Uterus (tissue), 4 donors: ENCODE results near the gene PUS1. TPM values are rescaled to one million over a fixed set of nuclear protein-coding genes. Genes with fewer than 3 reads are reported as not detected.

Experiments used
- DNase-seq, 2 donors: peaks; one replicate each; pipeline ENCODE4 v3.0.0-alpha.2; 2019 to 2020
- H3K27ac ChIP-seq, 2 donors: fragments of 200-600 bp; sonication (generic); 1 replicate in 1 of 2; 2 replicates in 1 of 2; pipeline ENCODE4 v1.5.1; 2016 to 2018
- H3K27me3 ChIP-seq, 2 donors: fragments of 200-600 bp; sonication (generic); one replicate each; pipeline ENCODE4 v1.5.1; 2018 to 2019; ENCODE audit warnings: control low read depth in 1 of 2
- H3K36me3 ChIP-seq, 2 donors: fragments of 200-600 bp; sonication (generic); one replicate each; pipeline ENCODE4 v1.5.1; 2019; ENCODE audit warnings: control low read depth in 1 of 2
- H3K4me1 ChIP-seq, 2 donors: fragments of 200-600 bp; sonication (generic); one replicate each; pipeline ENCODE4 v1.5.1; 2018 to 2019; ENCODE audit warnings: control low read depth in 1 of 2
- H3K4me3 ChIP-seq, 2 donors: fragments of 200-600 bp; sonication (generic); 1 replicate in 1 of 2; 2 replicates in 1 of 2; pipeline ENCODE4 v1.5.1; 2018 to 2019; ENCODE audit warnings: mild to moderate bottlenecking in 1 of 2
- H3K9me3 ChIP-seq, 2 donors: fragments of 200-600 bp; sonication (generic); one replicate each; pipeline ENCODE4 v1.5.1; 2019; ENCODE audit warnings: control low read depth in 1 of 2
- POLR2A ChIP-seq, 2 donors: fragments of 450-650 bp; IDR thresholded peaks; one replicate each; pipeline ENCODE4 v1.6.1; 2016; ENCODE audit warnings: antibody characterized with exemption in 2 of 2, mild to moderate bottlenecking in 1 of 2, moderate library complexity in 1 of 2
- intact Hi-C: fragments of 100-400 bp; cut with DNase I; formaldehyde crosslinking; loops from one replicate; pipeline ENCODE4 v1.15.1; 2023; ENCODE audit warnings: low total_unique reads
- total RNA-seq, 4 donors: library from RNA; depleted of rRNA in 3 of 4; stranded (reverse); fragments of >200 nt in 3 of 4; gene quantifications; one replicate each; pipeline versions ENCODE4 v1.1.0 to v1.2.4, GENCODE V29; 2014 to 2023
- TF ChIP-seq, protein P1 (sequence below), 4 experiments: fragments of 200-600 bp in 2 of 4; fragments of 450-650 bp in 2 of 4; sonication (generic) in 2 of 4; IDR thresholded peaks; one replicate each; pipeline ENCODE4 v1.5.1; 2016 to 2019; ENCODE audit warnings: antibody characterized with exemption in 4 of 4, mild to moderate bottlenecking in 2 of 4, moderate library complexity in 1 of 4
- donor health status: DM: yes; HTN: yes; CAD: no.

PUS1 gene
- total RNA-seq, 4 donors from 2014 or later, result 0.59 to 29.2 (median 12.5) TPM

DNA sequence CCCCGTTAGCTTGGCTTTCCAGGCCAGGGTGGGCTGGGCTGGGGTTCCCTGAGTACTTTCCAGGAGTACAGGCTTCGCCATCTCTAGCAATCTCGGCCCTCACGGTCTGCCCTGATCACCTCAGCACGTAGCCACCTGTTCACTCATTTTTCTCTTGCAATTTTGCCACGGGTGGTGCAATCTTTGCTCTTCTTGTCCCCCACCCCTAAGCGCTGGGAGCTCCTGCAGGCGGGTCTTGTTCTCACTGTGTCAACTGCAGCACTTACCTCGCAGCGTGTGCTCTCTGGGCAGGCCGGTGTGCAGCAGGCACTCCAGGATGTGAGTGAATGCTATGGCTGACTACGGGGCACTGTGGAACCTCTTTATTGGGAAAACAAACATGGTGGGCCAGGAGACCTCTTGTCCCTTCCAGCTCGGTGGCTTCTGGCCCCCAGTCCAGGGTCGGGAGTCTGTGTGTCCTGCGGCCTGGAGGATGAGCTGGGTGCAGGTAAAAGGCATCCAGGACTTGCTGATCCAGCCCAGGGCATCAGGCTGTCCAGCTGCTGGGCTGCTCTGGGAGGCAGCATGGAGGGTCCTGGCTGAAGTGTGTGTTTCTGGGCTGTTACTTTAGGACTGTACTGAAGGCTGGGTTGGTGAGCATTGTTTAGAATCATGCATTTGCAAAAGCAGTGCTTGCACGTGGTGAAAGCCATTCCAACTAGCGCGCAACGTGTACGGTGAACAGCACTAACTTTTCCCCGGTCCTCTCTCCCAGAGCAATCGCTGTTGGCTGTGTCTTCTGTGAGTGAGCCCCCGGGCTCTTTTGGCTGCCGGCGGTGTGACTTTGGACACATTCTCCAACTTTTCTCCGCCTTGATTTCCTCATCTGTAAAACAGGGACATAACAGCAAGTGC lies 36.1 kb upstream of the PUS1 start:
- DNase-seq, result peak in 1 of 2 donors; percentile 23
- Histone ChIP-seq H3K27me3 (no peaks in the 10 kb centered on the region), H3K4me3 (no peak overlapping the region), H3K36me3 (no peaks in the 10 kb centered on the region), H3K27ac (peak overlapping the region in 1 of 2 donors; percentile 97), H3K9me3 (no peaks in the 10 kb centered on the region), H3K4me1 (peaks cover 0 to 7% of the 10 kb centered on the region in 2 donors)
- intact Hi-C loops, result no loop called here
- TF ChIP-seq, protein P1, sequence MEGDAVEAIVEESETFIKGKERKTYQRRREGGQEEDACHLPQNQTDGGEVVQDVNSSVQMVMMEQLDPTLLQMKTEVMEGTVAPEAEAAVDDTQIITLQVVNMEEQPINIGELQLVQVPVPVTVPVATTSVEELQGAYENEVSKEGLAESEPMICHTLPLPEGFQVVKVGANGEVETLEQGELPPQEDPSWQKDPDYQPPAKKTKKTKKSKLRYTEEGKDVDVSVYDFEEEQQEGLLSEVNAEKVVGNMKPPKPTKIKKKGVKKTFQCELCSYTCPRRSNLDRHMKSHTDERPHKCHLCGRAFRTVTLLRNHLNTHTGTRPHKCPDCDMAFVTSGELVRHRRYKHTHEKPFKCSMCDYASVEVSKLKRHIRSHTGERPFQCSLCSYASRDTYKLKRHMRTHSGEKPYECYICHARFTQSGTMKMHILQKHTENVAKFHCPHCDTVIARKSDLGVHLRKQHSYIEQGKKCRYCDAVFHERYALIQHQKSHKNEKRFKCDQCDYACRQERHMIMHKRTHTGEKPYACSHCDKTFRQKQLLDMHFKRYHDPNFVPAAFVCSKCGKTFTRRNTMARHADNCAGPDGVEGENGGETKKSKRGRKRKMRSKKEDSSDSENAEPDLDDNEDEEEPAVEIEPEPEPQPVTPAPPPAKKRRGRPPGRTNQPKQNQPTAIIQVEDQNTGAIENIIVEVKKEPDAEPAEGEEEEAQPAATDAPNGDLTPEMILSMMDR (IDR thresholded peaks at IDR 0.05), result no peak
- TF ChIP-seq POLR2A (IDR thresholded peaks at IDR 0.05), result no peak

GRCh38 chr12:131893605-131894312 lies 35.3 kb upstream of the PUS1 start:
- H3K4me1 ChIP-seq, result peaks cover 0 to 7% of the 10 kb centered on the region in 2 donors
- no peaks in the 10 kb centered on the region for H3K27me3 ChIP-seq
- peak overlapping the region; percentile 96 to 97 for H3K27ac ChIP-seq
- peak overlapping the region in 1 of 2 donors; percentile 14 for H3K4me3 ChIP-seq
- no peaks in the 10 kb centered on the region for H3K36me3 ChIP-seq
- TF ChIP-seq POLR2A (IDR thresholded peaks at IDR 0.05), result no peak
- TF ChIP-seq, protein P1 (IDR thresholded peaks at IDR 0.05), result no peak
- intact Hi-C loops, result loop anchor here (2.0 kb wide), 1 partner anchor 55 kb away; the partner anchor contains the start of gene EP400
- no peaks in the 10 kb centered on the region for H3K9me3 ChIP-seq
- DNase-seq, result no peak

DNA sequence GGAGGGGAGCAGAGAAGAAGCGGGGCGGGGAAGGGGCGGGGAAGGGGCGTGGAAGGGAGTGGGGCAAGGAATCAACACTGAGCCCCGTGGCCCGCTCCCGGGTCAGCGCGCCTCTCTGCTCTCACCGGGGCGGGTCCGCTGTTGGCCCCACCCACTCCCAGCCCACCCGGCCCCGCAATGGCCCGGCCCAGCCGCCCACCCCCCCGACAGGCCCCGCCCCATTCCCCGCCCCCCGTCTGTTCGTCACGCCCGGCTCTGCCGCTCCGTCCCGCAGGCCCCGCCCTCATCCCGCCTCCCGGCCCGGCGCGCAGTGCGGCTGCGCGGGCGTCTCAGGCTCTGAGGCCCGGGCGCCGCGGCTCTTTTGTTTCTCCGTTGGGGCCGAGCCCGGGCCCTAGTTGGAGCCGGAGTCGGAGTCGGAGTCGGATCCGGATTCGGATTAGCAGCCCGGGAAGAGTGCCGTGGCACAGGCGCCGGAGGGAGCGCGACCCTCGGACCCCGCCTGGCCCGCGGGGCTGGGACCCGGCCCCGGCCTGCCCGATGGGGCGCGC lies 34.7 kb upstream of the PUS1 start, which contains the start of gene ULK1:
Gene ULK1, plus strand, starts transcription at position 310 of the 548 bp plus-strand sequence. CDS start 380 bp downstream, outside the sequence.
- intact Hi-C loops, result loop anchor here (2.0 kb wide), 1 partner anchor 54 kb away; the partner anchor contains the start of gene EP400

DNA sequence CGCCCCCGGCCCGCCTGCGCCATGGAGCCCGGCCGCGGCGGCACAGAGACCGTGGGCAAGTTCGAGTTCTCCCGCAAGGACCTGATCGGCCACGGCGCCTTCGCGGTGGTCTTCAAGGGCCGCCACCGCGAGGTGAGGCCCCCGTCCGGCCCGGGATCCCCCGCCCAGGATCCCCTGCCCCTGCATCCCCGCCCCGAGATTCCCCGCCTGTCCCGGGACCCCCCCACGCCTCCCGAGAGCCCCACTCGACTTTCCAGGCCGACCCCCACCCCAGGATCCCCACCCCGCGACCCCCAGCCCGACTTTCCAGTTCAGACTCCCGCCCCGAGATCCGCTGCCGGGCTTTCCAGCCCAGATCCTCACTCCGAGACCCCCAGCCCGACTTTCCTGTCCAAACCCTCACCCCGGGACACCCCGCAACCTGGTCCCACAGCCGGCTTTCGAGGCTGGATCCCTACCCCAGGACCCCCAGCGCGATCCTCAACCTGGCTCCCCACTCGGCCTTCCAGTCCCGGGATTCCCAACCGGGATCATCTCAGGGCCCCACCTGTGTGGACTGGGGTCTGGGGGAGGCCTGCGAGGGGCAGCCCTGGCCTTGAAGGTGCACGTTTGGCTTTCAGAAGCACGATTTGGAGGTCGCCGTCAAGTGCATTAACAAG lies 34.0 kb upstream of the PUS1 start:
- no peaks in the 10 kb centered on the region for H3K9me3 ChIP-seq
- H3K27me3 ChIP-seq, result no peaks in the 10 kb centered on the region
- peak in 1 of 2 donors; percentile 36 for DNase-seq
- intact Hi-C loops, result loop anchor here (2.0 kb wide), 1 partner anchor 54 kb away; the partner anchor contains the start of gene EP400
- H3K4me1 ChIP-seq, result peaks cover 0 to 7% of the 10 kb centered on the region in 2 donors
- H3K27ac ChIP-seq, result peak overlapping the region; percentile 96 to 97
- peak overlapping the region; percentile 60 to 86 for H3K4me3 ChIP-seq
- no peak for TF ChIP-seq POLR2A (IDR thresholded peaks at IDR 0.05)
- TF ChIP-seq, protein P1 (IDR thresholded peaks at IDR 0.05), result no peak
- no peaks in the 10 kb centered on the region for H3K36me3 ChIP-seq

More for the DNA sequence above, 34.7 kb upstream of the PUS1 start, which contains the start of gene ULK1:
- no peaks in the 10 kb centered on the region for H3K9me3 ChIP-seq
- DNase-seq, result peak; percentile 94 to 96
- H3K27me3 ChIP-seq, result no peaks in the 10 kb centered on the region
- H3K36me3 ChIP-seq, result no peaks in the 10 kb centered on the region
- peak within 1 kb of the TSS; percentile 96 to 97 for H3K27ac ChIP-seq
- peaks cover 0 to 7% of the 10 kb centered on the region in 2 donors for H3K4me1 ChIP-seq
- H3K4me3 ChIP-seq, result peak within 1 kb of the TSS; percentile 60 to 86
- TF ChIP-seq POLR2A (IDR thresholded peaks at IDR 0.05), result peak; percentile 95 to 96
- TF ChIP-seq, protein P1 (IDR thresholded peaks at IDR 0.05), result no peak
